ENCODE data around the gene GNG3. TPM values are rescaled to one million over a fixed set of nuclear protein-coding genes. Genes with fewer than 3 reads are reported as not detected.

GNG3 gene
- total RNA-seq, 1 donor from 2014 or later = not detected

- H3K4me3 ChIP-seq = peak overlapping the region; percentile 56 to 75
- no peak for DNase-seq (ENCODE audit: low spot score in 2 of 2)
- H3K27ac ChIP-seq = peak overlapping the region; percentile 91 to 94
- intact Hi-C loops (cut with DNase I) = no loop called here
- TF ChIP-seq CTCF (IDR thresholded peaks at IDR 0.05) = peak in 1 of 3 experiments; percentile 5
- H3K4me1 ChIP-seq = peaks cover 8 to 21% of the 10 kb centered on the region in 2 donors
- no peaks in the 10 kb centered on the region for H3K27me3 ChIP-seq
- H3K36me3 ChIP-seq = peaks cover 32 to 42% of the 10 kb centered on the region in 2 donors
- no peaks in the 10 kb centered on the region for H3K9me3 ChIP-seq
Observed at GRCh38 chr11:62710001-62710345, 2.5 kb downstream of the GNG3 start.

- Histone ChIP-seq H3K36me3 (peaks cover 54 to 66% of the 10 kb centered on the region in 2 donors), H3K9me3 (no peaks in the 10 kb centered on the region), H3K4me3 (no peak overlapping the region), H3K27ac (no peak overlapping the region), H3K4me1 (peaks cover 4 to 13% of the 10 kb centered on the region in 2 donors), H3K27me3 (no peaks in the 10 kb centered on the region)
- no peak for TF ChIP-seq CTCF (IDR thresholded peaks at IDR 0.05)
- no peak for DNase-seq (ENCODE audit: low spot score in 2 of 2)
- intact Hi-C loops (cut with DNase I) = no loop called here
Observed at GRCh38 chr11:62712276-62712812, 4.9 kb downstream of the GNG3 start.

- Histone ChIP-seq H3K27me3 (no peaks in the 10 kb centered on the region), H3K4me3 (no peak overlapping the region), H3K27ac (no peak overlapping the region), H3K4me1 (peaks cover 4 to 13% of the 10 kb centered on the region in 2 donors), H3K36me3 (peaks cover 59 to 71% of the 10 kb centered on the region in 2 donors), H3K9me3 (no peaks in the 10 kb centered on the region)
- no peak for DNase-seq (ENCODE audit: low spot score in 2 of 2)
- intact Hi-C loops (cut with DNase I) = no loop called here
- TF ChIP-seq CTCF (IDR thresholded peaks at IDR 0.05) = no peak
Observed at GRCh38 chr11:62712861-62713260, 5.4 kb downstream of the GNG3 start.

- Histone ChIP-seq H3K4me1 (peaks cover 4 to 10% of the 10 kb centered on the region in 2 donors), H3K4me3 (no peak overlapping the region), H3K27me3 (no peaks in the 10 kb centered on the region), H3K27ac (no peak overlapping the region), H3K9me3 (no peaks in the 10 kb centered on the region), H3K36me3 (peaks cover 64 to 76% of the 10 kb centered on the region in 2 donors)
- TF ChIP-seq CTCF (IDR thresholded peaks at IDR 0.05) = no peak
- no peak for DNase-seq (ENCODE audit: low spot score in 2 of 2)
- intact Hi-C loops (cut with DNase I) = no loop called here
Observed at GRCh38 chr11:62713343-62713742, 5.9 kb downstream of the GNG3 start.

- DNase-seq (ENCODE audit: low spot score in 2 of 2) = no peak
- Histone ChIP-seq H3K27me3 (no peaks in the 10 kb centered on the region), H3K27ac (no peak overlapping the region), H3K36me3 (peaks cover 84 to 94% of the 10 kb centered on the region in 2 donors), H3K4me1 (no peaks in the 10 kb centered on the region), H3K9me3 (no peaks in the 10 kb centered on the region), H3K4me3 (no peak overlapping the region)
- no peak for TF ChIP-seq CTCF (IDR thresholded peaks at IDR 0.05)
- intact Hi-C loops (cut with DNase I) = no loop called here
Observed at GRCh38 chr11:62715150-62716130, 8.0 kb downstream of the GNG3 start.
